HFF-Myc (cell line): Measurements from ENCODE around the gene IL27RA.
A peak's percentile ranks its signal among the peaks of the same experiment; 100 is the strongest.
"Not testable (repeated sequence)": the region's sequence is repeated elsewhere in the genome, so short reads cannot be mapped to it uniquely, and the experiment has no call there.

Source experiments
- DNase-seq: peaks from one replicate; pipeline ENCODE4 v3.0.0-alpha.2; 2011; ENCODE audit warnings: low read depth; ENCODE audit errors: extremely low read depth
- H3K4me3 ChIP-seq: replicated peaks from 2 replicates; pipeline ENCODE4 v1.5.1; 2011; ENCODE audit warnings: low read depth, mild to moderate bottlenecking, control low read depth, low read length
- CTCF ChIP-seq: IDR thresholded peaks from 2 replicates; pipeline ENCODE4 v1.5.1; 2012; ENCODE audit warnings: mild to moderate bottlenecking, low read depth, low read length, control low read depth; ENCODE audit errors: missing control alignments

IL27RA gene

DNA sequence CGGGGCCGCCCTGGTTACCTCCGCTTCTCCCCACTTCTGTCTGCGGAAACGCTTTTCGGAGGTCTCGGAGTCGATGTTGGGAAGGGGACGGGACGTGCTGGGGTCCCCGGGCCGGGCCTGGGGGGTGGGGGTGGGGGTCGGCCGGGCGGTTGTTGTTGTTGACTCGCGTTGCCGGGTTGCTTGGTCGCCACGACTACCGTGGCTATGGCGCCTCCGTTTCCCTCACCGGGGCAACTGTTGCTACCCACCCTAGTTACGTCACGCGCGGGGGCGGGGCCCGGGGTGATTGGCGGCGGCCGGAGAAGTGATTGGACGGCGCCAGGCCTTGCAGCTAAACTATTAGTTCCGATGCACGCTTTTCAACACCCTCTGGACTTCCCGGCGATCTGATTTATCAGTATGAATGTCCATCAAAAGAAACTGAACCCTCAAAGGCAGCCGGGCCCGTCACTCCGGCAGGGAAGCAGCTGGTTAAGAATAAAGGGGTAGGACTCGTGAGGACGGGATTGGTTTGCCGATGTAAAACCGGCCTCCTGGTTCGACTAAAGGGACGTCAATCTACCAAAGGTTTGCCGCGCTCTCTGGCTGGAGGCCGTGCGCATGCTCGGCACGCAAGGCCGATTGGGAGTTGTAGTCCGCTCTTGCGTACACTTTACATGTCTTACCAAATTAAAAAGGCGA lies 25.3 kb upstream of the IL27RA start, which contains the start of gene RFX1:
TSS of gene RFX1 (minus strand) at position 236 of the 681 bp plus-strand sequence. CDS start 12,477 bp downstream, outside the sequence.
- DNase-seq: peak; percentile 99
- no peak for TF ChIP-seq CTCF
- H3K4me3 ChIP-seq: peak within 1 kb of the TSS; percentile 67

- no peak for TF ChIP-seq CTCF
- no peak for DNase-seq
- peak overlapping the region; percentile 67 for H3K4me3 ChIP-seq
These were observed 24.6 kb upstream of the IL27RA start for GRCh38 chr19:14006766-14007562.

DNA sequence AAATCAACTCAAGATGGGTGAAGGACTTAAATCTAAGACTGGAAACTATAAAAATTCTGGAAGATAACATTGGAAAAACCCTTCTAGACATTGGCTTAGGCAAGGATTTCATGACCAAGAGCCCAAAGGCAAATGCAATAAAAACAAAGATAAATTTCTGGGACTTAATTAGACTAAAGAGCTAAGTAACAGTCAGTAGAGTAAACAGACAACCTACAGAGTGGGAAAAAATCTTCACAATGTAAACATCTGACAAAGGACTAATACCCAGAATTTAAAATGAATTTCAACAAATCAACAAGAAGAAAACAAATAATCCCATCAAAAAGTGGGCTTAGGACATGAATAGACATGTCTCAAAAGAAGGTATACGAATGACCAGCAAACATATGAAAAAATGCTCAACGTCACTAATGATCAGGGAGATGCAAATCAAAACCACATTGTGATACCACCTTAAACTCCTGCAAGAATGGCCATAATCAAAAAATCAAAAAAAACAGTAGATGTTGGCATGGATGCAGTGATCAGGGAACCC lies 19.1 kb upstream of the IL27RA start:
- DNase-seq: no peak
- TF ChIP-seq CTCF: no peak
- no peak overlapping the region for H3K4me3 ChIP-seq

GRCh38 chr19:14015524-14016035 lies 16.0 kb upstream of the IL27RA start:
- no peak for TF ChIP-seq CTCF
- no peak overlapping the region for H3K4me3 ChIP-seq
- no peak for DNase-seq

DNA sequence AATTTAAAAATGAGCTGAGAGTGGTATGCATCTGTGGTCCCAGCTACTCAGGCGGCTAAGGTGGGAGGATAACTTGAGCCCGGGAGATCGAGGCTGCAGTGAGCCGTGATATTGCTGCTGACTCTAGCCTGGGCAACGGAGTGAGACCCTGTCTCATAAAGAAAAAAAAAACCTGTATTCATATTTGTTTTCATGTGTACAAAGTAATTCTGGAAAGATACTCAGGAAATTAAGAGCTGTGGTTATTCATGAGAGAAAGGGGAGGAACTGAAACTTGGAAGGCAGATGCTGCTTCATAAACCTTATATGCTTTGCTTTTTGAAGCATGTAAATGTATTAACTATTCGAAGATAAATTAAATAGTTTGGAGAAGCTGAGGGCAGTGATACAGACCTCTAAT lies 12.5 kb upstream of the IL27RA start:
- DNase-seq: no peak
- TF ChIP-seq CTCF: no peak
- H3K4me3 ChIP-seq: no peak overlapping the region

GRCh38 chr19:14019739-14020138 lies 11.8 kb upstream of the IL27RA start:
- not testable (repeated sequence) for DNase-seq, H3K4me3 ChIP-seq

DNA sequence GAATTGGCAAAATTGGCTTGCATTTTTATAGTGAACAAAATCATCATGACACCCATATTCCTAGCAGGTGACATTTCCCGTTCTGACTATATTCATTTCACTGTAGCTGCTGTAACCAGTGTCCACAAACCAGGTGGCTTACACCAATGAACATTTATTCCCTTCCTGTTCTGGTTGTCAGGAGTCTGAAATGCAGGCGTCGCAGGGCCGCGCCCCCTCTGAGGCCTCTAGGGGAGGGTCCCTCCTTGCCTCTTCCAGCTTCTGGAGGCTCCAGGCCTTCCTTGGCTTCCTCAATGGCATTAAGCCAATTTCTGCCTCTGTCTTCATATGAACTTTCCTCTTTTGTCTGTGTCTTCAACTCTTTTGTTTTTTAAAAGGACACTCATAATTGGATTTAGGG lies 10.1 kb upstream of the IL27RA start:
- no peak overlapping the region for H3K4me3 ChIP-seq
- DNase-seq: no peak
- no peak for TF ChIP-seq CTCF
